Measurements from ENCODE around the gene RNF8.
"Not testable (repeated sequence)": the region's sequence is repeated elsewhere in the genome, so short reads cannot be mapped to it uniquely, and the experiment has no call there.

RNF8 gene

DNA sequence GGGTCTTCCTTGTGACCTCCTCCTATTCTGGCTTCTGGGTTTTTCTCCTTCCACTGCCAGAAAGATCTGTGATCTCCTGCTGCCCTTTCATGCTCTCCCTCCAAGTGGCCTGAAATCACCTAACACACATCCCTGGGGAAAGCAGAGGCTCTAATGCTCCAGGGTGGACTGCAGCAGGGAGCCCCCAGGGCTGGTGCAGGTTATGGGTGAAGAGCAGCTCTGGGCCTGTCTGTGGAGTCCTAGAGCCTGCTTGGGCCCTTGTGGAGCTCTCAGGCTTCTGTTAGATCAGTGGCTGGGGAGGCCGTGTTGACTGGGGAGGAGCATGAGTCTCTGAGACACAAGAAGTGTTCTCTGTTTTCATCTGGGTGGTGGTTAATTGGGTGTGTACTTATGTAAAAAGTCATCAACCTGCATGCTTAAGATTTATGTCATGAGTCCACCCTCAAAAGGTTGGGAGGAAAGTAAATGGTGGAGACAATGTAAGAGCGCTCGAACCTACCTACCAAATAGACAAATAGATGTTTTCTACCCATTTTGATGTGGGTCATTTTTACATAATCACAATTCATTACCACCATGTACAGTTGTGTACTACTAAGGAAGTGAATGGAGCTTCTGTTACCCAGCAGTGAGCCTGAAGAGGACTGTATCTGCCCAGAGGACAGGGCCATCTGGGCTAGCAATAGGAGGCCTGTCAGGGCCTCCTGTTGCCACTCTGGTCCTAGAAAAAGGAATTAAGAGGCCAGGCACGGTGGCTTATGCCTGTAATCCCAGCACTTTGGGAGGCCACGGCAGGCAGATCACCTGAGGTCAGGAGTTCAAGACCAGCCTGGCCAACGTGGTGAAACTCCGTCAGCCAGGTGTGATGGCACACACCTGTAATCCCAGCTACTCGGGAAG is 32.0 kb upstream of the RNF8 start:
- no peak for DNase-seq (ENCODE audit: low spot score)

GRCh38 chr6:37323580-37323979 is 30.2 kb upstream of the RNF8 start:
- DNase-seq (ENCODE audit: low spot score) = no peak

DNA sequence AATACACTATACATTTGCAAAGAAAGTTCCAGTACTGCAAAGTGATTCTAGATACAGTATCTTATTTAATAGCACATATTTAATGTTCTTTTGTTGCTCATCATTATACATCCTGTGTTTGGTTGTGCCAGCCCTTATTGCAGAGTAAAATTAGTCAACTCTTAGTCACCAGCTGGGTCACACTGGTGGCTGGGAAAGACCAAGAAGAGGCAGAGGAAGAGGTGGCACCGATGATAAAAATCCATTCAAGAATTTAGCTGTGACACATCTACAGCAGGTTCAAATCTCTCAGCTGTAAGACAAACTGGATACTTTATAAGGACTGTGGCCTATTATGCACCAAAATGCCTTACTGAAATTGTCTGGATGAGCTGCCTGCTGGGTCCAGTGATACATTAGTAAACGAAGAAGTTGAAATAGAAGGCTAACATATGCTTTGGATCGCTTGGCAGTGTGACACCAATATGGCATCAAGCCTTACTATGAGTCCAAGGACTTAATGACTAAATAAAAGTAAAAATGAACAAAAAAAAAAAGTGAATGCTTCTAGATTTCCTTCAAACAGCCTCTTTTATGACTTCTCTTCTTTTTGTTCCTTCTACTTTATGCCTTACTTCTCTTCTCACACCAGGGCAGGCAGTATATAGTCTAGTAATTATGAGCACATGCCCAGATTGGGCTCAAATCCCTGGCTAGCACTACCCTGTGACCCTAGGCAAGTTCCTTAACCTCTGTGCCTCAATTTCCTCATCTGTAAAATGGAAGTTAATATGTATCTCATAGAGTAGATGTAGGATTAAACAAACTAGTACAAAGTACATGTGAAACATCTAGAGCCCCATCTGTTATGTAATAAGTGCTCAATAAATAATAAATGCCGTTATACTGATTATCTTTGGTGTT is 29.4 kb upstream of the RNF8 start:
- peak; percentile 24 for DNase-seq (ENCODE audit: low spot score)

GRCh38 chr6:37330345-37330744 is 23.4 kb upstream of the RNF8 start:
- DNase-seq (ENCODE audit: low spot score) = not testable (repeated sequence)

DNA sequence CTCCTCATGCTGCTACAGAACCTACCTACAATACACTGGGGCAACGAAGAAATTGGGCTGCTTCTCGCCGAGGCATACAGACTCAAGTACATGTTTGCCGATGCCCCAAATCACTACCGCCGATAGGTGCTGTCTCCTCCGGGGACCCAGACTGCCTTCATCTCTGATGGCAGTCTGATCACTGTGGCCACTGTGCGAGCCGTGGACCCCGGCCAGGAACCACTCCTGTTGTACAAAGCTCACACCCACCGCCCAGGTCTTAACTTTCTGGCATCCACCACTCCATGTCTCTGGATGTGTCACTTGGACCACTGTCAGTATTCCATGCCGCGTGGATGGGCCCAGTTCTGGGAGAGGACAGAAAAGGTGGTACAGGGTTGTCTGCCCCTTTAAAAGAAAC is 22.7 kb upstream of the RNF8 start:
- no peak for DNase-seq (ENCODE audit: low spot score)

- no peak for DNase-seq (ENCODE audit: low spot score)
Measured at GRCh38 chr6:37332894-37333293, 20.9 kb upstream of the RNF8 start.

- no peak for DNase-seq (ENCODE audit: low spot score)
Measured at GRCh38 chr6:37334047-37334446, 19.7 kb upstream of the RNF8 start.

- DNase-seq (ENCODE audit: low spot score) = not testable (repeated sequence)
Measured at GRCh38 chr6:37338317-37338716, 15.5 kb upstream of the RNF8 start.

- no peak for DNase-seq (ENCODE audit: low spot score)
Measured at GRCh38 chr6:37338745-37339255, 15.0 kb upstream of the RNF8 start.

DNA sequence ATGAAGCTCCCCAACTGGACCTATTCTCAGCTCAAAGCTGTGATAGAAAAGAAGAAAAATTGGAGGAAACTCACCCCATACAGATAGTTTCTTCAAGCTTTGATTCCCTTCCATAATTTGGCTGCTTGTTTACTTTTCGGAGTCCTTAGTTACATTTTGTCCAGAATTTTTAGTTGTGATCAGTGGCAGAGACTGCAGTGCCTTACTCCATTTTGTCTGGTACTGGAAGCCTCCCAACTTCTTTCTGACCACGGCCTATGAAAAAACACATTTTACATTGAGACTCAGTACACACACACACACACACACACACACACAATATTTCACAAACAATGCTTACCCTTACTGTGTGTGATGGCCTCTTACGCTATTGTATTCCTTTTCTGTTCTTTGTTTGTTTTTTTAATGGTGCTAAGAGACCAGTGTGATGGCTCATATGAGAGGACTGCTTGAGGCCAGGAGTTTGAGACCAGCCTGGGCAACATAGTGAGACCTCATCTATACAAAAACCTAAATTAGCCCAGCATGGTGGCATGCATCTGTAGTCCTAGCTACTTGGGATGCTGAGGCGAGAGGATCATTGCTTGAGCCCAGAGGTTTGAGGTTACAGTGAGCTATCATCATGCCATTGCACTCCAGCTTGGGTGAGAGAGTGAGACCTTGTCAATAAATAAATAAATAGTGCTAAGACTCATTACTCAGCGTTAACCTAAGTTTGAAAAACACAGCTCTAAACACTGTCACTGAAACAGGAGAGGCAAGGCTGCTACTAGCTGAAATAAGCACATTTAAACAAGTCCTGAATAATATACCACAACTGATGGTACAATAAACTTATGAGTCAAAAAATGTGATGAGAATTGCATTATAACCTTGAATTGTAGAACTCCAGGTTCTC is 13.8 kb upstream of the RNF8 start:
- no peak for DNase-seq (ENCODE audit: low spot score)

- DNase-seq (ENCODE audit: low spot score) = no peak
Measured at GRCh38 chr6:37340639-37340943, 13.2 kb upstream of the RNF8 start.

GRCh38 chr6:37343248-37343647 is 10.5 kb upstream of the RNF8 start:
- no peak for DNase-seq (ENCODE audit: low spot score)

- DNase-seq (ENCODE audit: low spot score) = no peak
Measured at GRCh38 chr6:37344308-37344707, 9.5 kb upstream of the RNF8 start.

GRCh38 chr6:37345804-37346203 is 8.0 kb upstream of the RNF8 start:
- not testable (repeated sequence) for DNase-seq (ENCODE audit: low spot score)

GRCh38 chr6:37347177-37347576 is 6.6 kb upstream of the RNF8 start:
- no peak for DNase-seq (ENCODE audit: low spot score)

DNA sequence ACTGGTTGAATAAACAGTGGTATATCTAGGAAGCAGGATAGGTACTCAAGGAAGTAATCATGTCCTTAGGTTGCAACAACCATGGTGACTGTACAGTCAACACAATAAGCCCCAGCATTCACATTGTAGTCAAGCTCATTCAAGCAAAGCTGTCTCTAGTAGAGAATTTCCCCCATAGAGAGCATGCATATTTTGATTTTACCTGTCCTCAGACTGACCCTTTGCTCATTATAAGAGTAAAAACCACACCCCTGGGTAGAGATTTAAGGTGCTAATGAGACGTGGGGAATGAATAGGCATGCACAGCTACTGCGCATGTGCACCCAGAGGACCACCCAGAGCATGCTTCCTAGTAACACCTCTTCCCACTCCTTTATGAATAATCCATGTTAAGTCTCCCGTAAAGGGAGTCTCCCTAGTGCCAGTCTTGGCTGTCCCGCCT is 6.1 kb upstream of the RNF8 start:
- DNase-seq (ENCODE audit: low spot score) = no peak

DNA sequence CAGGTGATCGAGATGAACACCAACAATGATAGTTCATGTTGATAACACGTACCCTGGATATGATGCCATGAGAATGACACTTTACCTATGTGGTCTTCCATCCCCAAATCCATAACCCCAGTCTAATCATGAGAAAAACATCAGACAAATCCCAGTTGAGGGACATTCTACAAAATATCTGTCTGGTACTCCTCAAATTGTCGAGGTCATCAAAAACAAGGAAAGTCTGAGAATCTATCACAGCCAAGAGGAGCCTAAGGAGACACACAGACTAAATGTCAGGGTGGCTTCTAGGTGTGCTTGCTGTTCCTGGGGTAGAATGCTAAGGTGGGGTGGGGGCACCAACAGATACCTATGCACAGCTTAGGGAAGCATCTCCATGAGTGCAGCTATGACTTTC is 2.8 kb upstream of the RNF8 start:
- no peak for DNase-seq (ENCODE audit: low spot score)

GRCh38 chr6:37352384-37352783 is 1.4 kb upstream of the RNF8 start:
- DNase-seq (ENCODE audit: low spot score) = no peak

GRCh38 chr6:37354526-37355384 is 972 bp downstream of the RNF8 start:
- DNase-seq (ENCODE audit: low spot score) = peak; percentile 32

GRCh38 chr6:37357288-37357687 is 3.5 kb downstream of the RNF8 start:
- no peak for DNase-seq (ENCODE audit: low spot score)

- no peak for DNase-seq (ENCODE audit: low spot score)
Measured at GRCh38 chr6:37357860-37358259, 4.1 kb downstream of the RNF8 start.
